Uterus (tissue), 2 donors: ENCODE results near the gene C20orf204.

Experiments used
- POLR2A ChIP-seq, 2 donors: fragments of 450-650 bp; IDR thresholded peaks; one replicate each; pipeline ENCODE4 v1.6.1; 2016; ENCODE audit warnings: antibody characterized with exemption in 2 of 2, mild to moderate bottlenecking in 1 of 2, moderate library complexity in 1 of 2
- TF ChIP-seq, protein P1 (sequence below), 4 experiments: fragments of 200-600 bp in 2 of 4; fragments of 450-650 bp in 2 of 4; sonication (generic) in 2 of 4; IDR thresholded peaks; one replicate each; pipeline ENCODE4 v1.5.1; 2016 to 2019; ENCODE audit warnings: antibody characterized with exemption in 4 of 4, mild to moderate bottlenecking in 2 of 4, moderate library complexity in 1 of 4

DNA sequence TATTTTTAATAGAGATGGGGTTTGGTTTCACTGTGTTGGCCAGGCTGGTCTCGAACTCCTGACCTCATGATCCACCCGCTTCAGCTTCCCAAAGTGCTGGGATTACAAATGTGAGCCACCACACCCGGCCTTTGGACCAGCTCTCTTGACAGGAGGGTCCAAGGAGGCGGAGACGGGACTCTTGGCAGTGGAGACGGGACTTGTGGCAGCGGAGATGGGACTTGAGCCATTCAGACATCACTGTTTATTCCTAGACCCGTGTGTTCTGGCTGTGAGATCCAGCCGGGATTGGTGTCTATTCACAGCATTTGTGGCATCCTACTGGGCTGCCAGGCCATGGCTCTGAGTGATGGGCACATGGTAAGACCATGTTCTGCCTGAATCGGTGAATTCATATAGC lies 29.5 kb upstream of the C20orf204 start:
- TF ChIP-seq, protein P1, sequence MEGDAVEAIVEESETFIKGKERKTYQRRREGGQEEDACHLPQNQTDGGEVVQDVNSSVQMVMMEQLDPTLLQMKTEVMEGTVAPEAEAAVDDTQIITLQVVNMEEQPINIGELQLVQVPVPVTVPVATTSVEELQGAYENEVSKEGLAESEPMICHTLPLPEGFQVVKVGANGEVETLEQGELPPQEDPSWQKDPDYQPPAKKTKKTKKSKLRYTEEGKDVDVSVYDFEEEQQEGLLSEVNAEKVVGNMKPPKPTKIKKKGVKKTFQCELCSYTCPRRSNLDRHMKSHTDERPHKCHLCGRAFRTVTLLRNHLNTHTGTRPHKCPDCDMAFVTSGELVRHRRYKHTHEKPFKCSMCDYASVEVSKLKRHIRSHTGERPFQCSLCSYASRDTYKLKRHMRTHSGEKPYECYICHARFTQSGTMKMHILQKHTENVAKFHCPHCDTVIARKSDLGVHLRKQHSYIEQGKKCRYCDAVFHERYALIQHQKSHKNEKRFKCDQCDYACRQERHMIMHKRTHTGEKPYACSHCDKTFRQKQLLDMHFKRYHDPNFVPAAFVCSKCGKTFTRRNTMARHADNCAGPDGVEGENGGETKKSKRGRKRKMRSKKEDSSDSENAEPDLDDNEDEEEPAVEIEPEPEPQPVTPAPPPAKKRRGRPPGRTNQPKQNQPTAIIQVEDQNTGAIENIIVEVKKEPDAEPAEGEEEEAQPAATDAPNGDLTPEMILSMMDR (IDR thresholded peaks at IDR 0.05): no peak
- TF ChIP-seq POLR2A (IDR thresholded peaks at IDR 0.05): no peak
